MM.1S (cell line): ENCODE results near the gene RC3H2.

ENCODE experiments used
- CTCF ChIP-seq: fragments of 300-600 bp; sonication (generic); IDR thresholded peaks from 2 replicates; pipeline ENCODE4 v1.5.1; 2016; ENCODE audit warnings: antibody characterized with exemption, low read length, mixed read lengths
- EZH2 ChIP-seq: fragments of 300-600 bp; sonication (generic); optimal IDR thresholded peaks from 2 replicates; pipeline ENCODE3; 2017; ENCODE audit warnings: low read depth, mild to moderate bottlenecking, antibody characterized with exemption, low read length, mixed read lengths
- EZH2phosphoT487 ChIP-seq: fragments of 300-600 bp; sonication (generic); IDR thresholded peaks from 2 replicates; pipeline ENCODE4 v1.6.1; 2018; ENCODE audit warnings: antibody characterized with exemption, low read length

- TF ChIP-seq EZH2phosphoT487 (no peak), CTCF (no peak), EZH2 (no peak)
Measured at GRCh38 chr9:122930541-122931225, 25.5 kb upstream of the RC3H2 start.
